ENCODE results near the gene PLIN4. TPM values are rescaled to one million over a fixed set of nuclear protein-coding genes. Genes with fewer than 3 reads are reported as not detected.

Gene PLIN4
- total RNA-seq, 2 donors from 2014 or later, result 8.2 to 13.9 TPM

DNA sequence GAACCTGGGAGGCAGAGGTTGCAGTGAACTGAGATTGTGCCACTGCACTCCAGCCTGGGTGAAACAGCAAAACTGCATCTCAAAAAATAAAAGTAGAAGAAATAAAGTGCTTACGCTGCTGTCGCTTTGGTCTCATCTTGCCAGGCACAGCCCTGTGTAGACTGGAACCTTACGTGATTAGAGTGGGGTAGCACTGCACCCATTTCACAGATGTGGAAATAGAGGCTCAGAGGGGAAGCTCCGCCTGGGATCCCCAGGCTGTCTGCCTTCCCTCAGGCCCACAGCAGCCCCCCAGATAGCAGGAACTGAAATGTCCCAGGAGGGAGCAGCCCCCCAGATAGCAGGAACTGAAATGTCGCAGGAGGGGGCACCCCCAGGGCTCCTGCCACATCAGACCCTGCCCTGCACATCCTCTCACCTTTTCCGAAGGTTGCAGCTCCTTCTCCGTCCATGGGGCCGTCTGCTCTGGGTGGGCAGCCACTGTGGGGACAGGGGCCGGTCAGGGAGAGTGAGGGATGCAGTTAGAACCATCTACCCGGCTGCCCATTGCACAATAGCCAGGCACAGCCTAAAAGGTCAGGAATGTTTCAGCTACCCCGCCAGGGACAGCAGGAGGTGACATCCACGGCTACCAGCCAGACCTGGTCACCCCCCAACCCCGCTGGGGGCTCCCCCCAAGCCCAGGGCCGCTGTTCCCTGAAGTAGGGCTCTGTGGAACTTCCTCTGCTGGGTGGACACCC, 1.9 kb downstream of the PLIN4 start:
- WGBS, result 72% methylated on average over 14 of the region's 14 CpGs
- H3K4me3 ChIP-seq, result no peak overlapping the region
- no peaks in the 10 kb centered on the region for H3K36me3 ChIP-seq
- H3K27me3 ChIP-seq (replicated peaks; ENCODE audit: insufficient read depth), result no peaks in the 10 kb centered on the region
- no peak for TF ChIP-seq CTCF (IDR thresholded peaks at IDR 0.05)
- TF ChIP-seq POLR2A (IDR thresholded peaks at IDR 0.05), result no peak
- TF ChIP-seq POLR2AphosphoS5 (IDR thresholded peaks at IDR 0.05), result no peak
- no peaks in the 10 kb centered on the region for H3K9me3 ChIP-seq
- no peak for DNase-seq (ENCODE audit: low spot score)
- no peaks in the 10 kb centered on the region for H3K4me1 ChIP-seq (replicated peaks)
- intact Hi-C loops (cut with DNase I), result loop anchor here (5.0 kb wide), 1 partner anchor 44 kb away; the partner anchor contains the start of gene HDGFL2
- no peak overlapping the region for H3K27ac ChIP-seq

GRCh38 chr19:4515732-4516131, 2.6 kb downstream of the PLIN4 start:
- no peak for TF ChIP-seq POLR2AphosphoS5 (IDR thresholded peaks at IDR 0.05)
- no peak for TF ChIP-seq CTCF (IDR thresholded peaks at IDR 0.05)
- TF ChIP-seq POLR2A (IDR thresholded peaks at IDR 0.05), result no peak
- H3K36me3 ChIP-seq, result no peaks in the 10 kb centered on the region
- H3K4me3 ChIP-seq, result no peak overlapping the region
- H3K9me3 ChIP-seq, result no peaks in the 10 kb centered on the region
- no peaks in the 10 kb centered on the region for H3K27me3 ChIP-seq (replicated peaks; ENCODE audit: insufficient read depth)
- 89% methylated on average over 5 of the region's 5 CpGs for WGBS
- DNase-seq (ENCODE audit: low spot score), result no peak
- intact Hi-C loops (cut with DNase I), result loop anchor here (5.0 kb wide), 1 partner anchor 43 kb away; the partner anchor contains the start of gene HDGFL2
- no peaks in the 10 kb centered on the region for H3K4me1 ChIP-seq (replicated peaks)
- no peak overlapping the region for H3K27ac ChIP-seq

DNA sequence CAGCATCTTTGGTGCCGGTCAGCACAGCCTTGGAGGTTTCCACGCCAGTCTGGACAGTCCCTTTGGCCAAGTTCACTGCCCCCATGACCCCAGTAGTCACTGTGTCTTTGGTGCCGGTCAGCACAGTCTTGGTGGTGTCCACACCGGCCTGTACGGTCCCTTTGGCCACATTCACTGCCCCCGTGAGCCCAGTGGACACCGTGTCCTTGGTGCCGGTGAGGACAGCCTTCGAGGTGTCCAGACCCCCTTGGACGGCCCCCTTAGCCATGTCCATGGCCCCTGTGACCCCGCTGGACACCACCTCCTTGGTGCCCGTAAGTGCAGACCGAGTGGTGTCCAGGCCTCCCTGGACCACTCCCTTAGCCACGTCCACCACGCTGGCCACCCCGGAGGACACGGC, 5.0 kb downstream of the PLIN4 start:
- no peaks in the 10 kb centered on the region for H3K36me3 ChIP-seq
- H3K27ac ChIP-seq, result no peak overlapping the region
- no peaks in the 10 kb centered on the region for H3K4me1 ChIP-seq (replicated peaks)
- intact Hi-C loops (cut with DNase I), result no loop called here
- H3K27me3 ChIP-seq (replicated peaks; ENCODE audit: insufficient read depth), result no peaks in the 10 kb centered on the region
- no peaks in the 10 kb centered on the region for H3K9me3 ChIP-seq
- WGBS, result 92% methylated on average over 17 of the region's 17 CpGs
- no peak for DNase-seq (ENCODE audit: low spot score)
- TF ChIP-seq CTCF (IDR thresholded peaks at IDR 0.05) (no peak), POLR2A (IDR thresholded peaks at IDR 0.05) (no peak), POLR2AphosphoS5 (IDR thresholded peaks at IDR 0.05) (no peak)
- no peak overlapping the region for H3K4me3 ChIP-seq

- no peaks in the 10 kb centered on the region for H3K27me3 ChIP-seq (replicated peaks; ENCODE audit: insufficient read depth)
- no peaks in the 10 kb centered on the region for H3K9me3 ChIP-seq
- 85% methylated on average over 17 of the region's 17 CpGs for WGBS
- intact Hi-C loops (cut with DNase I), result no loop called here
- TF ChIP-seq POLR2A (IDR thresholded peaks at IDR 0.05) (no peak), POLR2AphosphoS5 (IDR thresholded peaks at IDR 0.05) (no peak), CTCF (IDR thresholded peaks at IDR 0.05) (no peak)
- H3K27ac ChIP-seq, result no peak overlapping the region
- no peaks in the 10 kb centered on the region for H3K36me3 ChIP-seq
- DNase-seq (ENCODE audit: low spot score), result no peak
- H3K4me3 ChIP-seq, result no peak overlapping the region
- H3K4me1 ChIP-seq (replicated peaks), result no peaks in the 10 kb centered on the region
Measured at GRCh38 chr19:4512070-4512469, 6.2 kb downstream of the PLIN4 start.

All from prostate gland (tissue), 2 donors.